ENCODE results near the gene FAM50A. TPM values are rescaled to one million over a fixed set of nuclear protein-coding genes. Genes with fewer than 3 reads are reported as not detected.

The FAM50A gene
- polyA plus RNA-seq, 1 donor from 2014 or later = 68.3 TPM

GRCh38 chrX:154483325-154483724, 39.4 kb downstream of the FAM50A start:
- H4K20me1 ChIP-seq (ENCODE audit: insufficient read depth) = no peaks in the 10 kb centered on the region
- no peak overlapping the region for H2AFZ ChIP-seq (ENCODE audit: low read depth, low read length)
- no peaks in the 10 kb centered on the region for H3K27me3 ChIP-seq (ENCODE audit: insufficient read depth, low read depth, low read length)
- no peaks in the 10 kb centered on the region for H3K9me3 ChIP-seq (ENCODE audit: low read length)
- no peak overlapping the region for H3K4me3 ChIP-seq (ENCODE audit: low read length)
- H3K4me2 ChIP-seq (ENCODE audit: low read length) = no peak overlapping the region
- H3F3A ChIP-seq (ENCODE audit: insufficient read depth, low read length, poor library complexity, severe bottlenecking) = no peaks in the 10 kb centered on the region
- no peaks in the 10 kb centered on the region for H3K79me2 ChIP-seq (replicated peaks; ENCODE audit: insufficient read depth, low read length)
- no peak overlapping the region for H3K27ac ChIP-seq (ENCODE audit: low read length)
- TF ChIP-seq POLR2AphosphoS5 (IDR thresholded peaks at IDR 0.05) = no peak
- TF ChIP-seq MXI1 (conservative IDR thresholded peaks at IDR 0.05; ENCODE audit: poor library complexity, severe bottlenecking) = no peak
- no peak for TF ChIP-seq REST (IDR thresholded peaks at IDR 0.05; ENCODE audit: borderline replicate concordance)
- no peak for TF ChIP-seq EP300 (conservative IDR thresholded peaks at IDR 0.05; ENCODE audit: poor library complexity, severe bottlenecking)
- TF ChIP-seq EZH2 (IDR thresholded peaks at IDR 0.05; ENCODE audit: borderline replicate concordance, insufficient read depth, low read length, poor library complexity, severe bottlenecking) = no peak
- no peak for TF ChIP-seq CTCF (IDR thresholded peaks at IDR 0.05; ENCODE audit: poor library complexity, severe bottlenecking)
- no peak for TF ChIP-seq RAD21 (conservative IDR thresholded peaks at IDR 0.05)
- no peak for TF ChIP-seq TAF1 (IDR thresholded peaks at IDR 0.05; ENCODE audit: low read depth)
- TF ChIP-seq SMC3 (conservative IDR thresholded peaks at IDR 0.05; ENCODE audit: poor library complexity) = no peak
- H3K9ac ChIP-seq (ENCODE audit: low read length) = no peak overlapping the region
- H3K36me3 ChIP-seq (ENCODE audit: insufficient read depth, low read length) = no peaks in the 10 kb centered on the region
- H3K9me2 ChIP-seq (ENCODE audit: insufficient read depth, low read length) = no peaks in the 10 kb centered on the region

GRCh38 chrX:154484255-154485149, 40.6 kb downstream of the FAM50A start:
- Histone ChIP-seq H3K27ac (ENCODE audit: low read length) (no peak overlapping the region), H4K20me1 (ENCODE audit: insufficient read depth) (no peaks in the 10 kb centered on the region), H3K4me2 (ENCODE audit: low read length) (no peak overlapping the region), H3F3A (ENCODE audit: insufficient read depth, low read length, poor library complexity, severe bottlenecking) (no peaks in the 10 kb centered on the region), H3K9me2 (ENCODE audit: insufficient read depth, low read length) (no peaks in the 10 kb centered on the region), H3K27me3 (ENCODE audit: insufficient read depth, low read depth, low read length) (no peaks in the 10 kb centered on the region), H3K36me3 (ENCODE audit: insufficient read depth, low read length) (no peaks in the 10 kb centered on the region), H3K9ac (ENCODE audit: low read length) (no peak overlapping the region), H3K9me3 (ENCODE audit: low read length) (no peaks in the 10 kb centered on the region), H3K79me2 (replicated peaks; ENCODE audit: insufficient read depth, low read length) (no peaks in the 10 kb centered on the region), H3K4me3 (ENCODE audit: low read length) (no peak overlapping the region), H2AFZ (ENCODE audit: low read depth, low read length) (no peak overlapping the region)
- TF ChIP-seq EP300 (conservative IDR thresholded peaks at IDR 0.05; ENCODE audit: poor library complexity, severe bottlenecking) (no peak), CTCF (IDR thresholded peaks at IDR 0.05; ENCODE audit: poor library complexity, severe bottlenecking) (no peak)
